ENCODE data around the gene CHD5. TPM values are rescaled to one million over a fixed set of nuclear protein-coding genes. Genes with fewer than 3 reads are reported as not detected.

CHD5 gene
- total RNA-seq, 1 donor from 2014 or later = 1.2 TPM

DNA sequence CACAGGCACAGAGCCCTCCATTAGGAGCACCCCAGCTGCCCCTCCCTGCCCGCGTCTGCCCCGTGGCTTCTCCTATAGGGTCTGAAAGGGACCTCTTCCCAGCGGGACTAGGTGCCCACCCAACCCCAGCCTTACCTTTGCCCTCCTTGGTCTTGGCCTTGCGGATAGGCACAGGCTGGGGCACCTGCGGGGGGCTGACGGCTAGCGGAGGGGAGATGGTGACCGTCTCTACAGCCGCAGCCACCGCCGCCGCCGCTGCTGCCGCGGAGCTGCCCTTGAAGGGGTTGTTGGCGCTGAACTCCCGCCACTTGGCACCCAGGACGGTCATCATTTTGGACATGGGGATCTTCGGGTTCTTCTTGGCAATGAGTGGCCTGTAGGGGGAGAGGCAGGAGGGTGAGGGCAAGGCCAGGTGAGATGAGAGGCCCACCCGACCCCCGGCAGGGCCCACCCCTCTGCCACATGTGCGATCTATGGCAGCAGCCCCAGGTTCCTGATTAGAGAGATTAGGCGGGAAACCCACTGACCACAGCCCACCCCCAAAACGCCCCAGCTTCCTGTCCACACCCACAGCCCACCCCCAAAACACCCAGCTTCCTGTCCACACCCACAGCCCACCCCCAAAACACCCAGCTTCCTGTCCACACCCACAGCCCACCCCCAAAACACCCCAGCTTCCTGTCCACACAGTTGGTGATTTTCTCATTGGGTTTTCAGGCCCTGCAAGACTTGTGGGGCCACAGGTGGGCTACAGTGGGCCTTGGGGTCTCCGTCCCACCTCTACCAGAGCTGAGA is 25.4 kb downstream of the CHD5 start:
- no peak for DNase-seq (ENCODE audit: low read depth)

DNA sequence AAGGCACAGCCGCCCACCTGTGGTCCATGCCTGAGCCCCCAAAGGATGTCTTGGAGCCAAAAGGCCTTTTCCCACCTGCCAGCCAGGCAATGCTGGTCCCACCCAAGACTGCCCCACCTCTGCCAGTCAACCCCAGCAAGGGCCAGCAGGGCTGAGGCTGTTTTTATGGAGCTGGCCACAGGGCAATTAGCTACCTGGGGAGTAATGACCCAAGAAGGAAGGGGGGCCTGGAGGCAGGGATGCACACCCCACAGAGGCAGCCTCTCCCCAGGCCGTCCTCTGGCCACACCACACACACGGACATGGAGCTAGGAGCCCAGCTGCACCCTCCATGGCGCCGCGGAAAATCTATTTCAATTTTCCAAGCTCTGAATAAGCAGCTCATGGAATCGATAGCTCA is 27.2 kb downstream of the CHD5 start:
- DNase-seq (ENCODE audit: low read depth) = no peak

DNA sequence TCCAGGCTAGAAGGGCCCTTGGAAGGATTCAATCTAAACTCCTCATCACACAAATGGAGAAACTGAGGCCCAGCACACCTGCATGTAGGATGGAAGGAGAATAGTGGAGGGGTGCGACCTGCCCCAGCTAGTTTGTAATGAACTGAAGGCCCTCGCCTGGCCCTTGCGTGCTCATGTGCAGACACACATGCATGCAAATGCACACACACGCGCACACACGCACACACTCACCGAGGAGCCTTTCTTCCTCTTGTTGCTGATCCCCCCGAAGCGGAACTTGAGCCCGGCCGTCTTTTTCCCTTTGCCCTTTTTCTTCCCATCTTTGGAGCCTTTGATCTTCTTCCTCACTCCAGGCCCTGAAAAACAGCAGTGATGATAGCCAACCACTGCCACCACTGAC is 27.9 kb downstream of the CHD5 start:
- no peak for DNase-seq (ENCODE audit: low read depth)

DNA sequence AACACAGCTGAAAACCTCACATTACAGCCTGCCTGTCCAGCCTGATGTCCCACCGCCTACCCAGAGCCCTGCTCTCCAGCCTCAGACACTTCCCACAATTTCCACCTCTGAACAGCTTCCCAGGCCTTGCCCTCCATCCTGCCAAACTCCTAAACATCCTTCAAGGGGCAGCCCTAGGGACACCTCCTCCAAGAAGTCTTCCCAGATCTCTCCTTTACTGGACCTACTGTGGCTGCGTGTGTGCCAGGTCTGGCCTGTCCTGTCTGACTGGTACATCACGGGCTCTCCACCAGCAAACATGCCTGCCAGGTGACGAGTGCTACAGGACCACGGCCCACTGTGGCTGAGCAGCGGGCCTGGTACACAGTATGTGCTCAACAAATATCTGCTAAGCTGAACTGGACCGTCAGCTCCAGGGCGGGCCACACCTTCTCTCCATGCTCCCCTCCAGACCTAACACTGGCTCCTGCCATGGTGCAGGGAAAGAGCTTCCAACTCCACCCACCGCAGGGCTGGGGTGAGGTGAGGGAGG is 28.8 kb downstream of the CHD5 start:
- no peak for DNase-seq (ENCODE audit: low read depth)

DNA sequence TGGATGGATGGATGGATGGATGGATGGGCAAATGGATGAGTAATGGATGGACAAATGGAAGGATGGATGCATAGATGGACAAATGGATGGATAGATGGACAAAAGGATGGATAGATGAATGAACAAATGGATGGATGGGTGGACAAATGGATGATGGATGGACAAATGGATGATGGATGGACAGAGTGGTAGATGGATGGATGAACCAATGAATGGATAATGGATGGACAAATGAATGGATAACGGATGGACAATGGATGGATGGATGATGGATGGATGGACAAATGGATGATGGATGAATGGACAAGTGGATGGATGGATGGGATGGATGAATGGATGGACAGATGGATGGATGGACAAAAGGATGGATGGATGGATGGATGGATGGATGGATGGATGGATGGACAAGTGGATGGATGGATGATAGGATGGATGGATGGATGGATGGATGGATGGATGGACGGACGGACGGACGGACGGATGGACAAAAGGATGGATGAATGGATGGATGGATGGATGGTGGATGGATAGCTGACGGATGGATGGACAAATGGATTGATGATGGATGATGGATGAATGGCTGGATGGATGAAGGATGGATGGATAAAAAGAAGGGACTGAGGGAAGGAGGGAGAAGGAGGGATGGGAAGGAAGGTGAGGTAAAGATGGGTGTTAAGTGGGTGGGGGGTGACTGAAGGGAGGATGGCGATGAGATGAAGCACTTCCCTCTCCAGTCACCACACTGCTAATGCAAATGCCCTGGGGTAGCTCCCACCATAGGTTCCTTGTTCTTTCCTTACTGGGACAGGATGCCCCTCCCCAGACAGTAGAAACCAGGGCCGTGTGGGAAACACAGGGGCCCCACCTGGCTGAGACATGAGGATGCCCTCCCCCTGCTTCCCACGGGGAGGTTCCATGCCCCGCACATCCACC is 29.8 kb downstream of the CHD5 start:
- no peak for DNase-seq (ENCODE audit: low read depth)

DNA sequence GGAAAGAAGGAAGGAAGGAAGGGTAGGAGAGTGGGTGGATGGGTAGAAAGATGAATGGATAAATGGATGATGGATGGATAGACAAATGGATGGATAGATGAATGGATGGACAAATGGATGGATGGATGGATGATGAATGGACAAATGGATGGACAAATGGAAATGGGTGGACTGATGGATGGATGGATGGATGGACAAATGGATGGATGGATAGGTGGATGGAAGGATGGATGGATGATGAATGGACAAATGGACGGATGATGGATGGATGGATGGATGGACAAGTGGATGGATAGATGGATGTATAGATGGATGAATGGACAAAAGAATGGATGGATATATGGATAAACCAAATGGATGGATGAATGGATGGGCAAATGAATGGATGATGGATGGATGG is 30.5 kb downstream of the CHD5 start:
- DNase-seq (ENCODE audit: low read depth) = no peak

DNA sequence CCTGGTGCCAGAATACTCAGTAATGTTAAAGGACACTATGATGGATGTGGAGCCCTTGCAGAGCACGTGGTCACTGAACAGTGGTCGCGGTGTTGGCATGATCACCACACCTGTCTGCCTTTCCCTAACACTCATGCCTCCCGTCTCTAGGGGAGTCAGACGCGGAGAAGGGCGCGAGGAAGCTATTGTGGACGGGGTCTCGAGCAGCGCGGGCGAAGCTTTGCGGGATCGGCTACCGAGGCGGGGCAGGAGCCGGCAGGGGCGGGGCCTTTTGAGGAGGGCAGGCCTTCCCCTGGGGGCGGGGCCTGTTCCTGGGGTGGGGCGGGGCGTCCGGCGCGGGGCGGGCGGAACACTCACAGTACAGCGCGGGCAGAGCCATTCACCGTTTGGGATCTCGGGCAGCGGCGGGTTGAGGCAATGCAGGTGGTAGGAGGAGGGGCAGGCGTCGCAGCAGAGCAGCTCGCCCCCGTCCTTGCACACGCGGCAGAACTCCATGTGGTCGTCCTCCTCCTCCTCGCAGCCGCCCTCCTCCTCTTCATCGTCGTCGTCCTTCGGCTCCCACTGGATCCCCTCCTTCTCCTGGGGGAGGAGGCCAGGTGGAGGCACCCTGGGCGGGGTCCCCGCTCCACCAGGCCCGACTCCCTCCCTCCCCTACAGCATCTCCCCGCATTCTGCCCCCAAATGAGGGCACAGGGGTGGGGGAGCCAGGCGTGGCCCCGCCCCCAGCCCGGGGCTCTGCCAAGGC is 31.5 kb downstream of the CHD5 start:
- no peak for DNase-seq (ENCODE audit: low read depth)

DNA sequence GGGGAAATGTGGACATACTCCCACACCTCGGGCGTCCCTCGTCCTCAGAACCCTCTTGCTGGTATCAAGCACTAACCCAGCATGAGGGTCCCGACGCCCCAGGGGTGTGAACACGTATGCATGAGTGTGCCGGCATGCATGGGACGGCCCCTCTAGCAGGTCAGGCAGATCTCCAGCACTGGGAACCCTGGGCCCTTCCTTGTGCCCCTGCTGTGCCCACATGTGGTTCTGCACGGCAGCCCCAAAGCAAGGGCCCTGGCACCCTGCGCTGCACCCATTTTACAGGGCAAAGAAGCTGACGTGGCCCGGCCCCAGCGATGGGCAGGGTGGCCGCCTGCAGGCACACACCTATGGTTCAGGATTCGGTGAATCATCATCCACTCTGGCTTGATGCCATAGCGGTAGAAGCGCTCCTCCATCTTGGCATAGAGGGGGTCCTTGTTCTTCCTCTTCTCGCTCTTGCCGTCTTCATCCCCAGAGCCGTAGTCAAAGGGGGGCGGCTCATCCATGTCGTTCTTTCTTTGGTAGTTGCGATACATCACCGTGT is 34.2 kb downstream of the CHD5 start:
- DNase-seq (ENCODE audit: low read depth) = no peak

DNA sequence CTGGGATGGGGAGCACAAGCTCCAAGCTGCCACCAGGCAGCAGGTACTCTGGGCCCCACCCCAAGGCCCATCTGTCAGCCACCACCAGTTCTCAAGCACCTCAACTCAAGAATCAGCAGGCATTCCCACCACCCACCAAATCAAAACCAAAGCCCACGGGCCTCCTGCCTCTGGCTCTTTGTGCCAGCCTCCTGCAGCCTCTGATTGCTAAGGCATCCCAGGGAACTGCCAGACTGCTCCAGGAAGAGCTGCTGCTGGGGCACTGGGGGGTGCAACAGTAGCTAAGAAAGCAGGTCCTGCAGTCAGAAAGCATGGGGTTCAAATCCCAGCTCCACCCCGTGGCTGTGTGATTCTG is 34.7 kb downstream of the CHD5 start:
- DNase-seq (ENCODE audit: low read depth) = no peak

DNA sequence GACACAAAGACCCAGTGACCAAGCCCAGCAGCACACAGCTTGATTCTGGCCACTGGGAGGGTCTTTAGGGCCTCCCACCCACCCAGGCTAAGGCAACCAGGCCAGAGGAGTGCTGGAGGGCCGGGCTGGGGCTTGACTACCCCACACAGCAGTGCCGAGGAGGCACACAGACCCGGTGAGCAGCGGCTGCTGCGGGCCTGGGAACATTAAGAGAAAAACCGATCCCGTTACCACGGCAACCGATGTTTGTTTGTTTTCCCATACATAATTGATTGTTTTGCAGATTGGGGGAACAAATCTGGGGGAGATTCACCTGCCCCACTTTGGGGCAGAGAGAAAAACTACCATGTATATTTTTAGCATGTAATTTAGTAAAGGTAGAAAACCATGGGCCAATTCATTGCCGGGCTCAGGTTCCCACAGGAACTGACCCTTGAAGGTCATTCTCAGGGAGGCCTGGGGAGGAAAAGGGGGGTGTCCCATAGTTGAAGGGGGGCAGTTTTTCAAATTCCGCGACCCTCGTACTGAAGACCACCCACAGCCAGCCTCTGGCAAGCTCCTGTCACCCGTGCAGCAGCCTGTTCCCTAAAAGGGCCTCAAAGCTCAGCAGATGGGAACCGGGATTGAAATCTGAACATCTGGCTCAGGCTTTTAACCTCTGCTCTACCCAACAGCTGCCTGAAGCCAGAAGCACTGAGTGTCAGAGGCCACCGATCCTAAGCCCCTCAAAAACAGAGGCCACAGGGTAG is 35.3 kb downstream of the CHD5 start:
- DNase-seq (ENCODE audit: low read depth) = no peak

DNA sequence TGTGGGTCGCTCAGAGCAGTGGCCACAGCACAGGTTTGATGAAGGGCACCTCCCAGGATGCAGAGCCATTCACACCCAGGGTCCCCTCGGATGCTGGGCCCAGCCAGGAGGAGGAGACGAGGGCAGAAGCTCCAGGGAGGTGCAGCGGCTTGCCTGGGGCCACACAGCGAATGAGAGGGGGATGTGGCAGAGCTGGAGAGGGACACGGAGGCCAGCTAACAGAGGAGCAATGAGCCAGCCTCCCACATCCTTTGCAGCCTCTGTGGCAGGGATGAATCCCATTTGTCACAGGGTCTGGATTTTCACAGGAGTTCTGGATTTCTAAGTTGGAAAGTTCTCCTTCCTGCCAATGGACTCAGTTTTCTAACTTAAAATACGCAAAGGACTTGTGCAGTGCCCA is 35.9 kb downstream of the CHD5 start:
- no peak for DNase-seq (ENCODE audit: low read depth)

DNA sequence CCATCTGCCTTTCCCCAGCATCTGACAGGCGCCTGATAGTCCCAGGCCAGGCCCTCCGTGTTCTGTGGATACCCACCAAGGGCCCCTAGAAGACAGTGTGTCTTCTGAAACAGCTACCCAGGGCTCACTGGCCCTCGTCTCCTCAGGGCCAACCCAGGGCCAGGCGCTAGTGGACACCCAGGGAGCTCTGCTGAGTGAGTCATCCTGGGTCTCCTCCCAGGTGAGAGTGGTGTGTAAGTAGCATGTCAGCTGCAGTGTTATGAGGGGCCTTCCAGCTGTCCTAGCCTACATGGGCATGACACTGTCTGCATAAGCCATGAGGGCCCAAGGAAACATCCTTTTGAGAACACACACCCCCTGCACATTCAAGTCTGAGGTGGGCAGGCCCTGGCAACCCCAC is 36.7 kb downstream of the CHD5 start:
- peak; percentile 7 for DNase-seq (ENCODE audit: low read depth)

DNA sequence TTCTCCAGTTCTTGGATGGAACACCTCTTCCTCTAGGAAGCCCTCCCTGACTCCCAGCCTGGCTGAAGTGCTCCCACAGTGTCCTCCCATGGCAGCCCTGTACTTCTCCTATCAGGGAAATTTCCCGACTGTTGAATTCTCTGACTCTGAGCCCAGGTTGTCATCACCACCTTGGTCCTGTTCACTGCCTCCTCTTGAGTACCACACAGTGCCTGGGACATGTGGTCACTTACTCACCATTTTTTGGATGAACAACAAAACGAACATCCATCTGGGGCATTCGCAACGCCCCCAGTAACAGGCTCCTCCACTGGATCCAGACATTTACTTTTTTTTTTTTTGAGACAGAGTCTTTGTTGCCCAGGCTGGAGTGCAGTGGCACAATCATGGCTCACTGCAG is 37.4 kb downstream of the CHD5 start:
- no peak for DNase-seq (ENCODE audit: low read depth)

DNA sequence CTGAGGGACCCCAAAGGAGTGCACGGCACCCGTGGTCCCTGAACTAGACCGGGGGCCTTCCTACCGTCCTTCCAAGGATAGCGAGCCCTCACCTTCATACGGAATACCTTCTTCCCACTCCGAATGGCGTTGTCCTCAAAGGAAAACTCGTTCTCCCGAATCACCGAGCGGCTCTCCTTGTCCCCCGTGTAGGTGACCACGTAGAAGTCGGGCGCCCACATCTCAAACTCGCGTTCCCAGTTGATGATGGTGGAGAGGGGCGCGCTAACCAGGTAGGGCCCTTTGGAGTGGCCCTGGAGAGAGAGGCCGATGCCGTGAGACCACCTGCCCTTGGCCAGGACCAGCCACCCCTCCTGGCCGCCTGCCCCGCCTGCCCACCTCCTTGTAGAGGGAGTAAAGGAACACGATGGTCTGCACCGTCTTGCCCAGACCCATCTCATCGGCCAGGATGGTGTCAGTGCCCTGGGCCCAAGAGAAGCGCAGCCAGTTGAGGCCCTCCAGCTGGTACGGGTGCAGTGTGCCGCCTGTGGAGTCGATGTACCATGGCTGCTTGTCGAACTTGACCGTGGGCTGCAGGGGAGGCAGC is 38.0 kb downstream of the CHD5 start:
- no peak for DNase-seq (ENCODE audit: low read depth)

DNA sequence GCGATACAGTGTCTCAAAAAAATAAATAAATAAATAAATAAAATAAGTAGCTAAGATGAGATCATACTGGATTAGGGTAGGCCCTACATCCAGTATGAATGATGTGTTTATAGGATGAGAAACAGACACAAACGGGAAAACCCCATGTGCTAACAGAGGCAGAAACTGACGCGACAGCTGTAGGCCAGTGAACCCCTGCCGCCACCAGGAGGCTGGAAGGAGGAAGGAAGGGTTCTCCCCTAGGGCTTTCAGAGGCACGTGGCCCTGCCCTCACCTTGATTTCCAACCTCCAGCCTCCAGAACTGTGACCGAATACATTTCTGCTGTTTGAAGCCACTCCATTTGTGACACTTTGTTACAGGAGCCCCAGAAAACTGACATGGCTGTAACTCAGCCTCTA is 38.5 kb downstream of the CHD5 start:
- no peak for DNase-seq (ENCODE audit: low read depth)

DNA sequence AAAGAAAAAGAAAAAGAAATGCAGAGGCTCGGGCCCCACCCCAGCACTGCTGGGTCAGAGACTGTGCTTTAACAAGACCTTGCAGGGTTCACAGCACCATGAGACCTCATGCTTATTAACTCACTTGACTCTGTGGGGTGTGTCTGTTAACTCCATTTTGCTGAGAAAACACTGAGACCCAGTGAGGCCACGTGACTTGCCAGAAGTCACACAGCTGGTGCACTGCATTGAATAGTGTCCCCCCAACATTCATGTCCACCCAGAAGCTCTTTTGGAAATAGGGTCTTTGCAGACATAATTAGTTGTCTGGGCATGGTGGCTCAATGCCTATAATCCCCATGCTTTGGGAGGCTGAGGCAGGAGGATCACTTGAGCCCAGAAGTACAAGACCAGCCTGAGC is 39.7 kb downstream of the CHD5 start:
- no peak for DNase-seq (ENCODE audit: low read depth)

DNA sequence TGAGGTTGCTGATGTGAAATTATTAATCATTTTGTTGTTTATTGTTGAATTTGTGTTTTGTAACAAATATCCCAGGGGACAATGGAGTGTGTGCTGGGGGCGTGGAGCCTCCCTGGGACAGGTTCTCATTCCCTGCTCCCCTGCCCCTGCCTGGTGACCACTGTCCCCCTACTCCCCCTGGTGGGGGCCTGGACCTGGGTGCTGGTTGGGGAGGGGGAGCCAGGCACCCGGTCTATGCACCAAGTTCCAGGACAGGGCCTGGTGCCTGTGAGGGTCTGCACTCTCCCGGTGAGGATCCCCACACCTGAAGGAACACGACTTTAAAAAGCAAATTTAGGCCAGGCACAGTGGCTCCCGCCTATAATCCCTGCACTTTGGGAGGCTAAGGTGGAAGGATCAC is 42.4 kb downstream of the CHD5 start:
- no peak for DNase-seq (ENCODE audit: low read depth)

DNA sequence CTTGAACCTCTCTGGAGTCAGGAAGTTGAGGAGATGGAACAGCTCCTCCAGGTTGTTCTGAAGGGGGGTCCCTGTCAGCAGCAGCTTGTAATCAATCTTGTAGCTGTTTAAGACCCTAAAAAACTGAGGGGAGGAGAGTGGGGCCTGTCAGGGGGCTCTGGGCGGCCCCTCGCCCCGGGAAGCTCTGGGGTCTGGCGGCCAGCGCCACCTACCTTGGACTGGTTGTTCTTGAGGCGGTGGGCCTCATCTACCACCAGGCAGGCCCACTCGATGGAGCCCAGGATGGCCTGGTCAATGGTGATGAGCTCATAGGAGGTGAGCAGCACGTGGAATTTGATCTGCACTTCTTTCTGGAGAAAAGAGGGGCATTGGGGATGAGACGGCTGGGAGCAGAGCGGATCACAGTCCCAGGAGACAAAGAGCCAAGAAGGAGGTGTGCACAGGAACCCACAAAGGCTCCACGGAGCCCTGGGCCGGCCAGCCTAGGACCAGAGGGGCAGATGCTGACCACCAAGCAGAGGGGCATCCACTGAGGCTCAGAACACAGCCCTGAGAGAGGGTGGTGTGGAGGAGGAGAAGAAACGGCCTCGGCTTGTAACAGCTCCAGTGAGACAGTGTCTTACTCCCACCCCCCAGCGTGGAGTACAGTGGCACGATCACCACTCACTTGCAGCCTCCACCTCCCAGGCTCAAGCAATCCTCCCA is 43.5 kb downstream of the CHD5 start:
- DNase-seq (ENCODE audit: low read depth) = no peak

DNA sequence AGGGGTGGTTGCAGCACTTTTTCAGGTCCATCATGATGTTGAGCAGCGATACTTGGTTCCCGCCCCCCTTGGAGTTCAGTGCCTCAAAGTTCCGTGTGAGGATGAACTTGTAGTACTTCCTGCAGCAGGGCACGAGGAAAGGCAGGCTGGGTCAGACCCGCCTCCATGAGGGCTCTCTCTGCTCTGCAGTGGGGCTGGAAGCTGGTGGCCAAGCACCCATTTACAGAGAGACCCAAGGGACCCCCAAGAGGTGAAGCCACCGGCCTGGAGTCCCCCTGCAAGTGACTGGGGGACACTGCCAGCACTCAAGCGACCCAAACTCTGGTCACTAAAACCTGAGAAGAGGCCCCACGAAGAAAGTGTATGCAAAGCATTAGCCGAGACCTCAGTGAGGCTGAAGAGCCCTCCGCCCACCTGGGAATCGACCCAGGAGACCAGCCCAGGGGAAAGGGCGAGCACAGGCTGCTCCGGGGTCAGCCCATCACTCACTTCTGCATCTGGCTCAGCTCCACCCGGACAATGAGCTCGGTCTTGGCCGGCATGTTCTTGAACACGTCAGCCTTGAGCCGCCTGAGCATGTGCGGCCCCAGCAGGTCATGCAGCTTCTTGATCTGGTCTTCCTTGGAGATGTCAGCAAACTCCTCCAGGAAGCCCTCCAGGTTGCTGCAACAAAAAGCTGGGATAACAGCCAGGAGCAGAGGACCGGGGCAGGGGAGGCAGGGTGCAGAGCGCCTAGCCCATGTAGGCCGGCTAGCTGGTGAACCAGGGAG is 45.2 kb downstream of the CHD5 start:
- no peak for DNase-seq (ENCODE audit: low read depth)
